ENCODE results near the gene PHF21A.

Gene PHF21A

DNA sequence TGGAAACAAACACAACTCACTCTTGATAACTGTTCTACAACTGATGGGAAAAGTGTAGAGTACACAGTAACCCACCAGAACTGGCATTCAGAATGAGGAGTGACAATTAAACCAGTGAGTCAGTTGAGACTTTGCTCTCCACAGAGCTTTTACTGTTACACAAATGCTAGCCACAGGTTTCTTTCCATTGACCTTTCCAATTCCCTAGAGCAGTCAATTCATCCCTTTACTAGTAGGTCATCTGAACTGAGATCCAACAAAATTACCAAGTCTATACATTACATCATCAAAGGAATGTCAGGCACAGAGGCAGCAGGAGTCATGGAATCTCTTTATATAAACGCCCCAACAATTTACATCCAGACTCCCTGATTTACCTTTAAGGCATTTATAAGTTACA lies 65.9 kb downstream of the PHF21A start:
- no peak overlapping the region for H3K27ac ChIP-seq (ENCODE audit: low read length)
- no peak overlapping the region for H3K9ac ChIP-seq (ENCODE audit: low read length in 2 of 2)
- H3K9me3 ChIP-seq (ENCODE audit: control insufficient read depth in 2 of 2, low read length in 2 of 2) = no peaks in the 10 kb centered on the region
- no peaks in the 10 kb centered on the region for H3K4me1 ChIP-seq (ENCODE audit: control insufficient read depth, insufficient read depth, low read length)
- no peak overlapping the region for H3K4me3 ChIP-seq (ENCODE audit: low read length in 2 of 2)
- H3K27me3 ChIP-seq (ENCODE audit: control insufficient read depth in 1 of 2, insufficient read depth in 2 of 2, low read length in 2 of 2) = no peaks in the 10 kb centered on the region
- no peaks in the 10 kb centered on the region for H3K36me3 ChIP-seq (ENCODE audit: control insufficient read depth in 2 of 2, insufficient read depth in 2 of 2, low read length in 2 of 2)

DNA sequence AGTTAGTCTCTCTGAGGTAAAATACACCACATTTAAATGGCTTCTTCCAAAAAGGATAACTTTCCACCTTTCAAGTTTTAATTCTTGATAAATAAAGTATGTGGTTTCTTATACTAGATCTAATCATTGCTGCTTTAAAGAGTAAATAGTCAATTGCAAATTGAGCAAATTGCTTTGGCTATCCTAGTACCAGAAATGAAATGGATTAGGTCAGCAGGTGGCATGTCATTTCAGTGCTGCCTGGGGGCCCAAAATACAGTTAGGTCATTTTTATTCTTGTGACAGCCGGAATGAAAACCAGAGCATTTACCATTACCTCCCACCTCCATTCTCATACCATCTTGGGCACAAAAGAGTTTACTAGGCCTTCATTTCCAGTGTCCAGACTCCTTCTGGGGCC lies 70.2 kb downstream of the PHF21A start:
- Histone ChIP-seq H3K36me3 (ENCODE audit: control insufficient read depth in 2 of 2, insufficient read depth in 2 of 2, low read length in 2 of 2) (no peaks in the 10 kb centered on the region), H3K4me1 (ENCODE audit: control insufficient read depth, insufficient read depth, low read length) (peaks cover 6% of the 10 kb centered on the region), H3K27ac (ENCODE audit: low read length) (no peak overlapping the region), H3K9me3 (ENCODE audit: control insufficient read depth in 2 of 2, low read length in 2 of 2) (no peaks in the 10 kb centered on the region), H3K27me3 (ENCODE audit: control insufficient read depth in 1 of 2, insufficient read depth in 2 of 2, low read length in 2 of 2) (no peaks in the 10 kb centered on the region), H3K9ac (ENCODE audit: low read length in 2 of 2) (no peak overlapping the region), H3K4me3 (ENCODE audit: low read length in 2 of 2) (no peak overlapping the region)

DNA sequence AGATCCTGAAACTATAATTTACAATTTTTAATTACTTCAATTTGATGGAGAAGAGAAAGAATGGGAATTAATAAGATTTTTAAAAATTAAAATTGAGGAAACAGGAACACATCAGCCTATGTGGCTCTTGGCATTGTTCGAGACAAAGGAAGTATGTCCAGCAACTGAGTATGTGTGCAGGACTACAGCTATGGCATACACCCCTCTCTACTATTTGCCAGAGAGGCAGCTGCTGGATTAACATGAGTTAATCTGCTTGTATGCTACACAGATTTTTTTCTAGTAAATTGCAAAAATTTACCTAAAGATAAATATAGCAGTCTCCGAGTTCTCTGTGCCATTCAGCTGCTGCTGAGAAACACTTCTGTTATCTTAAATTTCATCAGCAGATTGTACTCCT lies 70.6 kb downstream of the PHF21A start:
- Histone ChIP-seq H3K4me3 (ENCODE audit: low read length in 2 of 2) (no peak overlapping the region), H3K9me3 (ENCODE audit: control insufficient read depth in 2 of 2, low read length in 2 of 2) (no peaks in the 10 kb centered on the region), H3K9ac (ENCODE audit: low read length in 2 of 2) (no peak overlapping the region), H3K27ac (ENCODE audit: low read length) (no peak overlapping the region), H3K27me3 (ENCODE audit: control insufficient read depth in 1 of 2, insufficient read depth in 2 of 2, low read length in 2 of 2) (no peaks in the 10 kb centered on the region), H3K4me1 (ENCODE audit: control insufficient read depth, insufficient read depth, low read length) (peaks cover 6% of the 10 kb centered on the region), H3K36me3 (ENCODE audit: control insufficient read depth in 2 of 2, insufficient read depth in 2 of 2, low read length in 2 of 2) (no peaks in the 10 kb centered on the region)

DNA sequence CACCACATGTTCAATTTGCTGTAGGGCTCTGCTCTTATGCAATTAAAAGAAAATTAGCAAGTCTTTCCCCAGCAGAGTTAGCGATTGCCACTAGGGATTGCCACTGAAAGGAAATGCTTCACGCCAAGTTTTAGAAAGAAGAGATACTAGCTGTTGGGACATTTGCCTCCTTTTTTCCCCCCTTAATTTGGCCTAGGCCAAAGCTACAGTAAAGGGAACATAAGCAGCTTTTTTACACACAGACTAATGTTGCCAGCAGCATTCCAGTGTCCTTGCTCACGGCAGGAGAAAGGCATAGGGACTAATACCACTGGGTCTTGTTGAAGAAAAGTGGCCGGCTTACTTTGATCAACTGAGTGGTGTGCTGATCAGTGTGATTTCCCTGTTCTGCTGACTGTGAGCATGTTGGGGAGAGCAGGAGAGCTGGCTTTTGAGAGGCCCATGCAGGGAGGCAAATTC lies 71.2 kb downstream of the PHF21A start:
- H3K4me1 ChIP-seq (ENCODE audit: control insufficient read depth, insufficient read depth, low read length) = peaks cover 6% of the 10 kb centered on the region
- no peaks in the 10 kb centered on the region for H3K9me3 ChIP-seq (ENCODE audit: control insufficient read depth in 2 of 2, low read length in 2 of 2)
- H3K9ac ChIP-seq (ENCODE audit: low read length in 2 of 2) = no peak overlapping the region
- H3K27ac ChIP-seq (ENCODE audit: low read length) = peak overlapping the region; percentile 26
- H3K4me3 ChIP-seq (ENCODE audit: low read length in 2 of 2) = no peak overlapping the region
- no peaks in the 10 kb centered on the region for H3K27me3 ChIP-seq (ENCODE audit: control insufficient read depth in 1 of 2, insufficient read depth in 2 of 2, low read length in 2 of 2)
- H3K36me3 ChIP-seq (ENCODE audit: control insufficient read depth in 2 of 2, insufficient read depth in 2 of 2, low read length in 2 of 2) = no peaks in the 10 kb centered on the region

DNA sequence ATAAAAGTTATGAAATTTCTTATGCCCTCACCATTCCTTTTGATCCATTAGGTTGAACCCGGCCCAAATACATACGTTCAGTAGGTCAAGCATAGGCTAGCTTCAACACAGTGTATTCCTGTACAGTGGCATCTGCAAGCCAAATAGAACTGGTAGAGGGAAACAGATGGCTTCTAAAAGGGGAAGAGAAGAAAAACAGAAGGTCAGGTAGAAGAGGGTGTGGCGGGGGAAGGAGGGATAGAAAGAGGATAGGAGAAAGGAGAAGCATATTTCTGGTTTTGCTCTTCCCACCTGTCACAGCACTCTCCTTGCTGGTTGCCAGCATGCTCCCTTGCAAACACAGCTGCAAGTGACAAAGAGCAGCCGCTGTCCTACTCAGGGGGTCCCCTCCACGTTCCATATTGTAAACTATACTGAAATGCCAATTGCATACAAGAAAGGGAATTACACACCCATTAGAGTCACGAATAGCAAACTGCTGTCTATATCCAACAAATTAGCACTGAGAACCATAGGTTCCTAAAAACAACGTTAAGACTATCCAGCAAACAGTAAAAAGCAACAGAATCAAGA lies 71.8 kb downstream of the PHF21A start:
- Histone ChIP-seq H3K27ac (ENCODE audit: low read length) (no peak overlapping the region), H3K9ac (ENCODE audit: low read length in 2 of 2) (no peak overlapping the region), H3K36me3 (ENCODE audit: control insufficient read depth in 2 of 2, insufficient read depth in 2 of 2, low read length in 2 of 2) (no peaks in the 10 kb centered on the region), H3K9me3 (ENCODE audit: control insufficient read depth in 2 of 2, low read length in 2 of 2) (no peaks in the 10 kb centered on the region), H3K4me3 (ENCODE audit: low read length in 2 of 2) (no peak overlapping the region), H3K4me1 (ENCODE audit: control insufficient read depth, insufficient read depth, low read length) (peaks cover 6% of the 10 kb centered on the region), H3K27me3 (ENCODE audit: control insufficient read depth in 1 of 2, insufficient read depth in 2 of 2, low read length in 2 of 2) (no peaks in the 10 kb centered on the region)

DNA sequence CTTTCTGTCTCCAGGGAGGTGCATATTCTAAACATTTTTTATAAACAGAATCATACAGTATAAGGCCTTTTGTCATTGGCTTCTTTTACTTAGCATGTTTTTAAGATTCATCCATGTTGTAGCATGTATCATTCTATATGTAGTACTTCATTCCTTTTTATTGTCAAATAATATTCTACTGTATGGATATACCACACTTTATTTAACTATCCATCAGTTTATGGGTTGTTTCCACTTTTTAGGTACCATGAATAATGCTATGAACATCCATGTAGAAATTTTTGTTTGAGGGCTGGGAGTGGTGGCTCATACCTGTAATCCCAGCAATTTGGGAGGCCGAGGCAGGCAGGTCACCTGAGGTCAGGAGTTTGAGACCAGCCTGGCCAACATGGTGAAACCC lies 73.1 kb downstream of the PHF21A start:
- Histone ChIP-seq H3K4me1 (ENCODE audit: control insufficient read depth, insufficient read depth, low read length) (peaks cover 6% of the 10 kb centered on the region), H3K9me3 (ENCODE audit: control insufficient read depth in 2 of 2, low read length in 2 of 2) (no peaks in the 10 kb centered on the region), H3K4me3 (ENCODE audit: low read length in 2 of 2) (no peak overlapping the region)

DNA sequence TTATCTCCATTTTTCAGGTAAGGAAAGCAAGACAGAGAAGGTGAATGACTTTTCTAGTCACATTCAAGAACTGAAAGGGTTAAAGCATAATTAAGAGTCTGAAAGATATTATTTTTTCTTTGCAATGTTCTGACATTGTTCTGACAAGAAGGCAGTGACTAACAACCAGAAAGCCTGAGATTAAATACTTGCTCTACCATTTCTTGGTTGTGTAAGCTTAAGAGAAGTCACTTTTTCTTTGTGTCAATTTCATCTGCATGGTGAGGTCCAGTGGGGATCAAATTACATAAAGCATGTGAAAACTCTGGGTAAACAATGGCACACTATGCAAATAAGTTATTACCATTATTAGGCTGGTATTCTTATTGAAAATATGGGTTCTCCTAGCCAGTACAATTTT lies 73.7 kb downstream of the PHF21A start:
- Histone ChIP-seq H3K36me3 (ENCODE audit: control insufficient read depth in 2 of 2, insufficient read depth in 2 of 2, low read length in 2 of 2) (no peaks in the 10 kb centered on the region), H3K9ac (ENCODE audit: low read length in 2 of 2) (no peak overlapping the region), H3K9me3 (ENCODE audit: control insufficient read depth in 2 of 2, low read length in 2 of 2) (no peaks in the 10 kb centered on the region), H3K27me3 (ENCODE audit: control insufficient read depth in 1 of 2, insufficient read depth in 2 of 2, low read length in 2 of 2) (no peaks in the 10 kb centered on the region), H3K27ac (ENCODE audit: low read length) (no peak overlapping the region), H3K4me3 (ENCODE audit: low read length in 2 of 2) (no peak overlapping the region), H3K4me1 (ENCODE audit: control insufficient read depth, insufficient read depth, low read length) (peaks cover 6% of the 10 kb centered on the region)

More for the DNA sequence above, 73.1 kb downstream of the PHF21A start:
- H3K27me3 ChIP-seq (ENCODE audit: control insufficient read depth in 1 of 2, insufficient read depth in 2 of 2, low read length in 2 of 2) = no peaks in the 10 kb centered on the region
- H3K27ac ChIP-seq (ENCODE audit: low read length) = no peak overlapping the region
- H3K36me3 ChIP-seq (ENCODE audit: control insufficient read depth in 2 of 2, insufficient read depth in 2 of 2, low read length in 2 of 2) = no peaks in the 10 kb centered on the region
- H3K9ac ChIP-seq (ENCODE audit: low read length in 2 of 2) = no peak overlapping the region

DNA sequence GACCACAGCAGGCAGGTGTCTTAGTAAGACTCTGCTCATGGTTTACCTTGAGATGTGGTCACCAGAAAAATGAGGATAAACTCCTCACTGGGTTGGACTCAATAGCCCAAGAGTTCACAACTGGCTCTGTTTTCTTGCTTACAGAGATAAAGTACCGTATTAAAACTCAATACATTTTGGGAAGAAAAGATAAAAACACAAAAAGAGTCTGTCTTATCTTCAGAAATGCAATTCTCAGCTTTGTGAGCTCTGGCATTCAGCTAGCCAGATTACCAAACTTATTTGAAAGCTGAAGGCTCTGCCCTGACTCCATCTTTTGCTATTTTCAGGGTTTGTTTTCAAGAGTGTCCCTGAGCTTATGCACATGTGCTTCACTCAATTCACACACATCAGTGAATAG lies 75.4 kb downstream of the PHF21A start:
- Histone ChIP-seq H3K27ac (ENCODE audit: low read length) (no peak overlapping the region), H3K4me3 (ENCODE audit: low read length in 2 of 2) (no peak overlapping the region), H3K9me3 (ENCODE audit: control insufficient read depth in 2 of 2, low read length in 2 of 2) (no peaks in the 10 kb centered on the region), H3K27me3 (ENCODE audit: control insufficient read depth in 1 of 2, insufficient read depth in 2 of 2, low read length in 2 of 2) (no peaks in the 10 kb centered on the region), H3K9ac (ENCODE audit: low read length in 2 of 2) (no peak overlapping the region), H3K36me3 (ENCODE audit: control insufficient read depth in 2 of 2, insufficient read depth in 2 of 2, low read length in 2 of 2) (no peaks in the 10 kb centered on the region), H3K4me1 (ENCODE audit: control insufficient read depth, insufficient read depth, low read length) (peaks cover 6% of the 10 kb centered on the region)

DNA sequence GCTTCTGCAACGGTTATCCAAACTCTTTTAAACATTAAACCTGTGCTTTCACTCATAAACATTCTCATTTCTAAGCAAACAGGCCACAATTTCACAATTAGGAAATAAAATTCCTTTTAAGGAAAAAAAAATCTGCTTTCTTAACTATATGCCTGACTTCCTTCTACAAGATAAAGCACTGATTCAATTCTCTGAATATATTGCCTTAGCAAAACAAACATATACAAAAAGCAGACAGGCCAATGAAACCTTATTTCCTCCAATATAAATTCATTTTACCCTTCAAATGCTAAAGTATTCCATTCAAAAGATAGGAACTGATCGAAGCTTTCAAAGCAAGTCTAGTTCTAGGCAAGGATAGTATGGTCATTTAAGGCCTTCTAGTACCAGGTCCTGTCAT lies 76.7 kb downstream of the PHF21A start:
- Histone ChIP-seq H3K27me3 (ENCODE audit: control insufficient read depth in 1 of 2, insufficient read depth in 2 of 2, low read length in 2 of 2) (no peaks in the 10 kb centered on the region), H3K27ac (ENCODE audit: low read length) (no peak overlapping the region), H3K4me1 (ENCODE audit: control insufficient read depth, insufficient read depth, low read length) (peaks cover 5% of the 10 kb centered on the region), H3K36me3 (ENCODE audit: control insufficient read depth in 2 of 2, insufficient read depth in 2 of 2, low read length in 2 of 2) (no peaks in the 10 kb centered on the region), H3K4me3 (ENCODE audit: low read length in 2 of 2) (no peak overlapping the region), H3K9me3 (ENCODE audit: control insufficient read depth in 2 of 2, low read length in 2 of 2) (no peaks in the 10 kb centered on the region), H3K9ac (ENCODE audit: low read length in 2 of 2) (no peak overlapping the region)

DNA sequence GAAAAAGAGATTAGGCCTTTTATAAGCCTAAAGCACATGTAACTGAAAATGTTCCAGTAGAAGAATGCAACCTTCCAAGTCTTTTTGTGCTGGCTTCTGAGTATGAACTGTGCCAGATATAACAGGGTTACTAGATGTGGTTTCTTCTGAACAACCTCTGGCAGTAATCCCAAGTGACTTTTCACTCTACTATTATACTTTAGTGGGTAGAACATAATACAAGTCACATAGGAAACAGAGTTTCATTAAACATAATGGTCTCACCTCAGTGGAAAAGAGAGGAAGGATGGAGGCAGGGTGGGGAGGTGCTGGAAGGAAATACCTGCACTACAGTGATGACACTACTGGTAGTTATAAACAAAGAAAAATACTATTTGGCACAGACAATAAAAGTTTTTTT lies 81.3 kb downstream of the PHF21A start:
- Histone ChIP-seq H3K4me3 (ENCODE audit: low read length in 2 of 2) (no peak overlapping the region), H3K36me3 (ENCODE audit: control insufficient read depth in 2 of 2, insufficient read depth in 2 of 2, low read length in 2 of 2) (no peaks in the 10 kb centered on the region), H3K9ac (ENCODE audit: low read length in 2 of 2) (no peak overlapping the region), H3K4me1 (ENCODE audit: control insufficient read depth, insufficient read depth, low read length) (no peaks in the 10 kb centered on the region), H3K27me3 (ENCODE audit: control insufficient read depth in 1 of 2, insufficient read depth in 2 of 2, low read length in 2 of 2) (no peaks in the 10 kb centered on the region), H3K27ac (ENCODE audit: low read length) (no peak overlapping the region), H3K9me3 (ENCODE audit: control insufficient read depth in 2 of 2, low read length in 2 of 2) (no peaks in the 10 kb centered on the region)

DNA sequence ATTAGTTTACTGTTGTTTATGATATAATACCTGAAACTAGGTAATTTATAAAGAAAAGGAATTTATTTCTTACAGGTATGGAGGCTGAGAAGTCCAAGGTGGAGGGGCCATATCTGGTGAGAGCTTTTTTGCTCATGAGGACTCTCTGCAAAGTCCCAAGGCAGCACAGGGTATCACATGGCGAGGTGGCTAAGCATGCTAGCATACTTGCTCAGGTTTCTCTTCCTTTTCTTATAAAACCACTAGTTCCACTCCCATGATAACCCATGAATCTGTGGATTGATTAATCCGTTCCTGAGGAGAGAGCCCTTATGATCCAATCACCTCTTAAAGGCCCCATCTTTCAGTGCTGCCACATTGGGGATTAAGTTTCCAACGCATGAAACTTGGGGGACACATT lies 82.7 kb downstream of the PHF21A start:
- Histone ChIP-seq H3K9ac (ENCODE audit: low read length in 2 of 2) (no peak overlapping the region), H3K9me3 (ENCODE audit: control insufficient read depth in 2 of 2, low read length in 2 of 2) (no peaks in the 10 kb centered on the region), H3K27ac (ENCODE audit: low read length) (no peak overlapping the region), H3K4me1 (ENCODE audit: control insufficient read depth, insufficient read depth, low read length) (no peaks in the 10 kb centered on the region), H3K36me3 (ENCODE audit: control insufficient read depth in 2 of 2, insufficient read depth in 2 of 2, low read length in 2 of 2) (no peaks in the 10 kb centered on the region), H3K4me3 (ENCODE audit: low read length in 2 of 2) (no peak overlapping the region), H3K27me3 (ENCODE audit: control insufficient read depth in 1 of 2, insufficient read depth in 2 of 2, low read length in 2 of 2) (no peaks in the 10 kb centered on the region)

Data from stomach smooth muscle (tissue), 2 donors.